IMR-90 (cell line): ENCODE results near the gene CAST. TPM values are rescaled to one million over a fixed set of nuclear protein-coding genes. Genes with fewer than 3 reads are reported as not detected.

ENCODE experiments used
- ATAC-seq: fragments of 200-7000 bp; cut with Tn5 transposase; 2 replicates; pipeline ENCODE4 v1.9.1; 2020; ENCODE audit warnings: low read depth, mild to moderate bottlenecking, moderate library complexity
- BruUV-seq: library from RNA; stranded (reverse); fragments of 400-500 nt; replicated peaks from 2 replicates; lab custom pipeline; 2021; lab: Mats Ljungman, UMichigan
- CTCF ChIA-PET: fragments of 300-600 bp; formaldehyde crosslinking; extraction: SDS; loops from one replicate; lab custom pipeline; 2021; ENCODE audit warnings: antibody characterized with exemption; lab: Yijun Ruan, JAX
- POLR2A ChIA-PET: fragments of 300-600 bp; sonication (Branson Sonifier 250); formaldehyde crosslinking; loops from one replicate; lab custom pipeline; 2022; ENCODE audit warnings: antibody characterized with exemption; ENCODE audit not compliant: unreplicated experiment; lab: Charles Lee
- DNase-seq: peaks from one replicate; pipeline ENCODE4 v3.0.0; 2013
- H2AFZ ChIP-seq: replicated peaks from 2 replicates; pipeline ENCODE3; 2013; ENCODE audit warnings: low read length, mild to moderate bottlenecking; ENCODE audit not compliant: poor library complexity
- H2AK5ac ChIP-seq: 2 replicates; pipeline ENCODE4 v1.6.1; 2013; ENCODE audit warnings: low read depth, low read length, inconsistent platforms
- H2AK9ac ChIP-seq: replicated peaks from 2 replicates; pipeline ENCODE3; 2013; ENCODE audit warnings: mild to moderate bottlenecking, low read depth, low read length, moderate library complexity; ENCODE audit not compliant: poor library complexity
- H2BK120ac ChIP-seq: 2 replicates; pipeline ENCODE4 v1.6.1; 2013; ENCODE audit warnings: low read depth, low read length, inconsistent platforms
- H2BK15ac ChIP-seq: 3 replicates; pipeline ENCODE4 v1.6.1; 2013; ENCODE audit warnings: low read depth, low read length, inconsistent platforms
- H2BK20ac ChIP-seq: 2 replicates; pipeline ENCODE4 v1.6.1; 2013; ENCODE audit warnings: low read depth, mild to moderate bottlenecking, inconsistent platforms, low read length, moderate library complexity
- H2BK5ac ChIP-seq: 2 replicates; pipeline ENCODE4 v1.6.1; 2013; ENCODE audit warnings: mild to moderate bottlenecking, low read depth, low read length, inconsistent platforms; ENCODE audit not compliant: poor library complexity, severe bottlenecking
- H3K14ac ChIP-seq: replicated peaks from 2 replicates; pipeline ENCODE4 v1.6.1; 2013; ENCODE audit warnings: low read depth, low read length, inconsistent platforms
- H3K18ac ChIP-seq: 2 replicates; pipeline ENCODE4 v1.6.1; 2013; ENCODE audit warnings: low read depth, low read length, control low read depth
- H3K23ac ChIP-seq: 2 replicates; pipeline ENCODE4 v1.6.1; 2013; ENCODE audit warnings: low read depth, low read length, inconsistent platforms
- H3K27ac ChIP-seq: 2 replicates; pipeline ENCODE4 v1.5.1; 2013; ENCODE audit warnings: mild to moderate bottlenecking, control low read depth, low read length; ENCODE audit not compliant: insufficient read depth
- H3K27me3 ChIP-seq: 2 replicates; pipeline ENCODE4 v1.6.1; 2013; ENCODE audit warnings: low read length; ENCODE audit not compliant: control insufficient read depth, insufficient read depth
- H3K36me3 ChIP-seq: 2 replicates; pipeline ENCODE4 v1.6.1; 2013; ENCODE audit warnings: low read length, mixed read lengths; ENCODE audit not compliant: control insufficient read depth, insufficient read depth
- H3K4ac ChIP-seq: 2 replicates; pipeline ENCODE4 v1.6.1; 2013; ENCODE audit warnings: low read depth, low read length, inconsistent platforms
- H3K4me1 ChIP-seq: 2 replicates; pipeline ENCODE4 v1.6.1; 2013; ENCODE audit warnings: low read length, mixed read lengths; ENCODE audit not compliant: control insufficient read depth, insufficient read depth
- H3K4me2 ChIP-seq: 2 replicates; pipeline ENCODE4 v1.6.1; 2013; ENCODE audit warnings: low read depth, mild to moderate bottlenecking, control low read depth, low read length, moderate library complexity
- H3K4me3 ChIP-seq: 2 replicates; pipeline ENCODE4 v1.5.1; 2013; ENCODE audit warnings: low read depth, mild to moderate bottlenecking, control low read depth, low read length, moderate library complexity; ENCODE audit not compliant: insufficient read depth
- H3K56ac ChIP-seq: 2 replicates; pipeline ENCODE4 v1.6.1; 2013; ENCODE audit warnings: low read length, inconsistent platforms; ENCODE audit not compliant: insufficient read depth; ENCODE audit errors: extremely low read depth
- H3K79me1 ChIP-seq, 2 experiments: 2 replicates each; pipeline ENCODE4 v1.6.1; 2013; ENCODE audit warnings: low read length in 2 of 2, inconsistent platforms in 1 of 2, low read depth in 1 of 2
- H3K9ac ChIP-seq: 2 replicates; pipeline ENCODE4 v1.6.1; 2013; ENCODE audit warnings: low read depth, low read length, control low read depth
- H3K9me1 ChIP-seq: 2 replicates; pipeline ENCODE4 v1.6.1; 2013; ENCODE audit warnings: low read length, inconsistent platforms; ENCODE audit not compliant: insufficient read depth
- H3K9me3 ChIP-seq: 2 replicates; pipeline ENCODE4 v1.6.1; 2013; ENCODE audit warnings: low read length; ENCODE audit not compliant: control insufficient read depth, insufficient read depth
- H4K20me1 ChIP-seq: 2 replicates; pipeline ENCODE4 v1.6.1; 2013; ENCODE audit warnings: low read length, inconsistent platforms; ENCODE audit not compliant: insufficient read depth
- H4K5ac ChIP-seq: 2 replicates; pipeline ENCODE4 v1.6.1; 2013; ENCODE audit warnings: mild to moderate bottlenecking, low read depth, low read length, control low read depth
- H4K8ac ChIP-seq, 2 experiments: 2 replicates each; pipeline ENCODE4 v1.6.1; 2013; ENCODE audit warnings: low read depth in 2 of 2, low read length in 2 of 2, control low read depth in 1 of 2, inconsistent platforms in 1 of 2
- H4K91ac ChIP-seq: 2 replicates; pipeline ENCODE4 v1.6.1; 2013; ENCODE audit warnings: low read depth, low read length, inconsistent platforms; ENCODE audit not compliant: insufficient read depth
- BHLHE40 ChIP-seq: fragments of 150-350 bp; IDR thresholded peaks from 2 replicates; pipeline ENCODE4 v1.6.1; 2016; ENCODE audit warnings: mild to moderate bottlenecking, low read depth, low read length
- CEBPB ChIP-seq: IDR thresholded peaks from 2 replicates; pipeline ENCODE4 v1.6.1; 2012; ENCODE audit warnings: low read depth, low read length, improper control_type of control experiment
- CHD1 ChIP-seq: IDR thresholded peaks from 2 replicates; pipeline ENCODE4 v1.6.1; 2012; ENCODE audit warnings: low read depth, low read length, improper control_type of control experiment
- FOS ChIP-seq: fragments of 150-350 bp; IDR thresholded peaks from 2 replicates; pipeline ENCODE4 v1.6.1; 2016; ENCODE audit warnings: low read depth, low read length
- MAFK ChIP-seq: IDR thresholded peaks from 2 replicates; pipeline ENCODE4 v1.6.1; 2012; ENCODE audit warnings: low read depth, low read length, improper control_type of control experiment
- MAZ ChIP-seq: IDR thresholded peaks from 2 replicates; pipeline ENCODE4 v1.6.1; 2012; ENCODE audit warnings: low read depth, mild to moderate bottlenecking, low read length, improper control_type of control experiment, moderate library complexity, borderline replicate concordance
- MXI1 ChIP-seq: IDR thresholded peaks from 2 replicates; pipeline ENCODE4 v1.6.1; 2012; ENCODE audit warnings: low read depth, mild to moderate bottlenecking, low read length, moderate library complexity, borderline replicate concordance
- NFE2L2 ChIP-seq: fragments of 150-350 bp; IDR thresholded peaks from 2 replicates; pipeline ENCODE4 v1.6.1; 2016; ENCODE audit warnings: low read depth, mild to moderate bottlenecking, low read length
- POLR2A ChIP-seq: IDR thresholded peaks from 2 replicates; pipeline ENCODE4 v1.6.1; 2012; ENCODE audit warnings: mild to moderate bottlenecking, low read depth, low read length
- RAD21 ChIP-seq: IDR thresholded peaks from 2 replicates; pipeline ENCODE4 v1.6.1; 2012; ENCODE audit warnings: low read length, improper control_type of control experiment
- RCOR1 ChIP-seq: IDR thresholded peaks from 2 replicates; pipeline ENCODE4 v1.6.1; 2012; ENCODE audit warnings: mild to moderate bottlenecking, low read length, improper control_type of control experiment; ENCODE audit not compliant: insufficient replicate concordance
- RFX5 ChIP-seq: IDR thresholded peaks from 2 replicates; pipeline ENCODE4 v1.8.0; 2012; ENCODE audit warnings: low read depth, mild to moderate bottlenecking, low read length, moderate library complexity
- SMC3 ChIP-seq: fragments of 150-350 bp; IDR thresholded peaks from 2 replicates; pipeline ENCODE4 v1.6.1; 2016; ENCODE audit warnings: low read depth, mild to moderate bottlenecking, antibody characterized with exemption, low read length, moderate library complexity
- WGBS, 2 experiments: methylation state at CpG; one replicate each; pipeline versions ENCODE4 v1.1.5 to v1.1.7; 2013; ENCODE audit warnings: missing lambda C conversion rate in 2 of 2; ENCODE audit not compliant: insufficient read length in 1 of 2; ENCODE audit errors: extremely low coverage in 2 of 2; 5-methylcytosine and 5-hydroxymethylcytosine counted together
- dilution Hi-C: fragments of 300-500 bp; cut with HindIII; formaldehyde crosslinking; loops from one replicate; pipeline ENCODE4 v1.14.3; 2018; ENCODE audit warnings: low sequenced_read_pairs; ENCODE audit not compliant: unreplicated experiment
- in situ Hi-C: fragments of 300-500 bp; cut with MboI; formaldehyde crosslinking; loops from 3 replicates; pipeline ENCODE4 v1.14.3; 2019; ENCODE audit warnings: low sequenced_read_pairs, inconsistent platforms, mixed read lengths
- intact Hi-C: fragments of 100-400 bp; cut with micrococcal nuclease; formaldehyde crosslinking; loops from 2 replicates; pipeline ENCODE4 v1.10.0; 2022
- polyA plus RNA-seq, 3 experiments: library from polyadenylated mRNA; depleted of rRNA; stranded (reverse); fragments of >200 nt; gene quantifications; 2 replicates each; pipeline ENCODE4 v1.2.3, GENCODE V29; 2012; ENCODE audit warnings: low replicate concordance in 1 of 3
- total RNA-seq: library from RNA; depleted of rRNA; stranded (reverse); fragments of >200 nt; gene quantifications from 2 replicates; pipeline ENCODE4 v1.2.3, GENCODE V29; 2012
- TF ChIP-seq, protein P1 (sequence below): fragments of 150-350 bp; IDR thresholded peaks from 2 replicates; pipeline ENCODE4 v1.6.1; 2017; ENCODE audit warnings: mild to moderate bottlenecking, antibody characterized with exemption, low read length, low read depth
- TF ChIP-seq, protein P2 (sequence below): conservative IDR thresholded peaks from 2 replicates; pipeline ENCODE4 v1.5.1; 2012; ENCODE audit warnings: mild to moderate bottlenecking, low read depth, low read length, improper control_type of control experiment
- TF ChIP-seq, protein P3 (sequence below): fragments of 150-350 bp; IDR thresholded peaks from 2 replicates; pipeline ENCODE4 v1.6.1; 2016; ENCODE audit warnings: low read depth, mild to moderate bottlenecking, low read length, moderate library complexity, borderline replicate concordance

Gene CAST
- total and polyA plus RNA-seq, 2 of the 4 experiments (the other 2 are of a cell fraction), result 91.3 to 128 TPM

DNA sequence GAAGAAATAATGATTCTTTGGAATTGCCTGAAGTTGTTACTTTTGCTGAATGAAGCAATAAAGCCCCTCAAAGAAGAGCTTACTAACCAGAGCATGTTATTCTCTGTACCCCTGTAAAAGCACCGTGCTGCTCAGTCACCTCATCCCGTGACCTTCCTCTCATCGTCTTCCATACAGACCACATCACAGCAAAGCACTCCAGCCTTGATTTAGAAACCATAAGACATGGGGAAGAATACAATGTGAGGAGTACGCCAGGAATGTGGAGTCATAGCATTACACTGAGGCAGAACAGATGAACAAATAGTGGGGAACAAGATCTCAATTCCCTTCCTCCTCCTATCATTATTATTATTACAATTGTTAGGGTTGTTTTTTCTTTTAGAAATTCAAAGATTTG is 96.4 kb downstream of the CAST start:
- H4K20me1 ChIP-seq, result no peaks in the 10 kb centered on the region
- peaks cover 44% of the 10 kb centered on the region for H3K36me3 ChIP-seq
- no peak overlapping the region for H4K91ac ChIP-seq
- intact Hi-C loops, result loop anchor here (10.0 kb wide), 1 partner anchor 236 kb away; no protein-coding TSS in a partner anchor
- no peak overlapping the region for H2BK20ac ChIP-seq
- peak; percentile 66 for ATAC-seq
- no peak overlapping the region for H2AFZ ChIP-seq
- no peak overlapping the region for H2BK15ac ChIP-seq
- peak; percentile 64 for DNase-seq
- ChIA-PET CTCF (no interaction called here), POLR2A (no interaction called here)
- H3K14ac ChIP-seq, result no peak overlapping the region
- in situ Hi-C loops, result no loop called here
- dilution Hi-C loops, result no loop called here
- WGBS, 2 experiments, result no CpG with 5 or more reads among the region's 4 CpGs
- no peak overlapping the region for H3K27ac ChIP-seq
- H3K23ac ChIP-seq, result no peak overlapping the region
- peaks cover 1% of the 10 kb centered on the region for H3K4me1 ChIP-seq
- H4K5ac ChIP-seq, result no peak overlapping the region
- H3K4me2 ChIP-seq, result no peak overlapping the region
- H3K27me3 ChIP-seq, result no peaks in the 10 kb centered on the region
- no peak overlapping the region for H2BK5ac ChIP-seq
- no peak overlapping the region for H3K18ac ChIP-seq
- no peak overlapping the region for H3K4me3 ChIP-seq
- H3K9ac ChIP-seq, result no peak overlapping the region
- no peak overlapping the region for H2AK9ac ChIP-seq
- H3K4ac ChIP-seq, result no peak overlapping the region
- no peak overlapping the region for H2AK5ac ChIP-seq
- H2BK120ac ChIP-seq, result no peak overlapping the region
- H3K79me1 ChIP-seq, result peaks cover 3 to 11% of the 10 kb centered on the region in 2 experiments; a peak in 2 of 4 replicates
- H3K9me1 ChIP-seq, result no peaks in the 10 kb centered on the region
- TF ChIP-seq, protein P1, sequence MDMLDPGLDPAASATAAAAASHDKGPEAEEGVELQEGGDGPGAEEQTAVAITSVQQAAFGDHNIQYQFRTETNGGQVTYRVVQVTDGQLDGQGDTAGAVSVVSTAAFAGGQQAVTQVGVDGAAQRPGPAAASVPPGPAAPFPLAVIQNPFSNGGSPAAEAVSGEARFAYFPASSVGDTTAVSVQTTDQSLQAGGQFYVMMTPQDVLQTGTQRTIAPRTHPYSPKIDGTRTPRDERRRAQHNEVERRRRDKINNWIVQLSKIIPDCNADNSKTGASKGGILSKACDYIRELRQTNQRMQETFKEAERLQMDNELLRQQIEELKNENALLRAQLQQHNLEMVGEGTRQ, result no peak
- TF ChIP-seq FOS (no peak), RFX5 (no peak), MXI1 (no peak), NFE2L2 (no peak), BHLHE40 (no peak), RCOR1 (no peak), POLR2A (no peak), MAFK (no peak), CHD1 (no peak), SMC3 (no peak), RAD21 (no peak), CEBPB (no peak), MAZ (no peak)
- TF ChIP-seq, protein P2, sequence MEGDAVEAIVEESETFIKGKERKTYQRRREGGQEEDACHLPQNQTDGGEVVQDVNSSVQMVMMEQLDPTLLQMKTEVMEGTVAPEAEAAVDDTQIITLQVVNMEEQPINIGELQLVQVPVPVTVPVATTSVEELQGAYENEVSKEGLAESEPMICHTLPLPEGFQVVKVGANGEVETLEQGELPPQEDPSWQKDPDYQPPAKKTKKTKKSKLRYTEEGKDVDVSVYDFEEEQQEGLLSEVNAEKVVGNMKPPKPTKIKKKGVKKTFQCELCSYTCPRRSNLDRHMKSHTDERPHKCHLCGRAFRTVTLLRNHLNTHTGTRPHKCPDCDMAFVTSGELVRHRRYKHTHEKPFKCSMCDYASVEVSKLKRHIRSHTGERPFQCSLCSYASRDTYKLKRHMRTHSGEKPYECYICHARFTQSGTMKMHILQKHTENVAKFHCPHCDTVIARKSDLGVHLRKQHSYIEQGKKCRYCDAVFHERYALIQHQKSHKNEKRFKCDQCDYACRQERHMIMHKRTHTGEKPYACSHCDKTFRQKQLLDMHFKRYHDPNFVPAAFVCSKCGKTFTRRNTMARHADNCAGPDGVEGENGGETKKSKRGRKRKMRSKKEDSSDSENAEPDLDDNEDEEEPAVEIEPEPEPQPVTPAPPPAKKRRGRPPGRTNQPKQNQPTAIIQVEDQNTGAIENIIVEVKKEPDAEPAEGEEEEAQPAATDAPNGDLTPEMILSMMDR, result no peak
- TF ChIP-seq, protein P3, sequence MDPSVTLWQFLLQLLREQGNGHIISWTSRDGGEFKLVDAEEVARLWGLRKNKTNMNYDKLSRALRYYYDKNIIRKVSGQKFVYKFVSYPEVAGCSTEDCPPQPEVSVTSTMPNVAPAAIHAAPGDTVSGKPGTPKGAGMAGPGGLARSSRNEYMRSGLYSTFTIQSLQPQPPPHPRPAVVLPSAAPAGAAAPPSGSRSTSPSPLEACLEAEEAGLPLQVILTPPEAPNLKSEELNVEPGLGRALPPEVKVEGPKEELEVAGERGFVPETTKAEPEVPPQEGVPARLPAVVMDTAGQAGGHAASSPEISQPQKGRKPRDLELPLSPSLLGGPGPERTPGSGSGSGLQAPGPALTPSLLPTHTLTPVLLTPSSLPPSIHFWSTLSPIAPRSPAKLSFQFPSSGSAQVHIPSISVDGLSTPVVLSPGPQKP, result no peak
- no peak overlapping the region for H4K8ac ChIP-seq
- BruUV-seq, result no TSS peak
- H3K9me3 ChIP-seq, result no peaks in the 10 kb centered on the region
- H3K56ac ChIP-seq, result no peak overlapping the region
